Mucosa of gallbladder (tissue), 1 donor: Measurements from ENCODE around the gene FCGBP. TPM values are rescaled to one million over a fixed set of nuclear protein-coding genes. Genes with fewer than 3 reads are reported as not detected.
"Not testable (repeated sequence)": the region's sequence is repeated elsewhere in the genome, so short reads cannot be mapped to it uniquely, and the experiment has no call there.

Experiments used
- DNase-seq: peaks from one replicate; pipeline ENCODE4 v3.0.0-alpha.2; 2020; ENCODE audit warnings: low spot score
- total RNA-seq: library from RNA; stranded (reverse); gene quantifications from one replicate; pipeline ENCODE4 v1.2.1, GENCODE V29; 2021
- donor health status: DM: no; HTN: no; CAD: no.

The FCGBP gene
- total RNA-seq, 1 donor from 2014 or later, result 4,969 TPM

- DNase-seq, result no peak
Observed at GRCh38 chr19:39917561-39918182, 16.8 kb downstream of the FCGBP start.

GRCh38 chr19:39916851-39917396 is 17.5 kb downstream of the FCGBP start:
- DNase-seq, result no peak

GRCh38 chr19:39916236-39916635 is 18.2 kb downstream of the FCGBP start:
- DNase-seq, result no peak

GRCh38 chr19:39915848-39916215 is 18.6 kb downstream of the FCGBP start:
- no peak for DNase-seq

- no peak for DNase-seq
Observed at GRCh38 chr19:39915101-39915847, 19.2 kb downstream of the FCGBP start.

GRCh38 chr19:39913682-39914333 is 20.6 kb downstream of the FCGBP start:
- peak; percentile 77 for DNase-seq

GRCh38 chr19:39908803-39909202 is 25.6 kb downstream of the FCGBP start:
- no peak for DNase-seq

- no peak for DNase-seq
Observed at GRCh38 chr19:39906820-39907611, 27.4 kb downstream of the FCGBP start.

- no peak for DNase-seq
Observed at GRCh38 chr19:39906283-39906682, 28.2 kb downstream of the FCGBP start.

- not testable (repeated sequence) for DNase-seq
Observed at GRCh38 chr19:39903486-39904091, 30.8 kb downstream of the FCGBP start.

- not testable (repeated sequence) for DNase-seq
Observed at GRCh38 chr19:39902326-39902725, 32.1 kb downstream of the FCGBP start.

- not testable (repeated sequence) for DNase-seq
Observed at GRCh38 chr19:39901681-39902080, 32.8 kb downstream of the FCGBP start.

- not testable (repeated sequence) for DNase-seq
Observed at GRCh38 chr19:39898858-39899257, 35.6 kb downstream of the FCGBP start.

GRCh38 chr19:39897511-39898245 is 36.8 kb downstream of the FCGBP start:
- not testable (repeated sequence) for DNase-seq

GRCh38 chr19:39895096-39895495 is 39.3 kb downstream of the FCGBP start:
- not testable (repeated sequence) for DNase-seq

- DNase-seq, result not testable (repeated sequence)
Observed at GRCh38 chr19:39894236-39894606, 40.2 kb downstream of the FCGBP start.

GRCh38 chr19:39893366-39894235 is 40.8 kb downstream of the FCGBP start:
- DNase-seq, result peak; percentile 69

- DNase-seq, result not testable (repeated sequence)
Observed at GRCh38 chr19:39892506-39892902, 41.9 kb downstream of the FCGBP start.

- DNase-seq, result peak; percentile 59
Observed at GRCh38 chr19:39891660-39892505, 42.6 kb downstream of the FCGBP start.
